ENCODE results near the gene TSPAN5.

Gene TSPAN5

DNA sequence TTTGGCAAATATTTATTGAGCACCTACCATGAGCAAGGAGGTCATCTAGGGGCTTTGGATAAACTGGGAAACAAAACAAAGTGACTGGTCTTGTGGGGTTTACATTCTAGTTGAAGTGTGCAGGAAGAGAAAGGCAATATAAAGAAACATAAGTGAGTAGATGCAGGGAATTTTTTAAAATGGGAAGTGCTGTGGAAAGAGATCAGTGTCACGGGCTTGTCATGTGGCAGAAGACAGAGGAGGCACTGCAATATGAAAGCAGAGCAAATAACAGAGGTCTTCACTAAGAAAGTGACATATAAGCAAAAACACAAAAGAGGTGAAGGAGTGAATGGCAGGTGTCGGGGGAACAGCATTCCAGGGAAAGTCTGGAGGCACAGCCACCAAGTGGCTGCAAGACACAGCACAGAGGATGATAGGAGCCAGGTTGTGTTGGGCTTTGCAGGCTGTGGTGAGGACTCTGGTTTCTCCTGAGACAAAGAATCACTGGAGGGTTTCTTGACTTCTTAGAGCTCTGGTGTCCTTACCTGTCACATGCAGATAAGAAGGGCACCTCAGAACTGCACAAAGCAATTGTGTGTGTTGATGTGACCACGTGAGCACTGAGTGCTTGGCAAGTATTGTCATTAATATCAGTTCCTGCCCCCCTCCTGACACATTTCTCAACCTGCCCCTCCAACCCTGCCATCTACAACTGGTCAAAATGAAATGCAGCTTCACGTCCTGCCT lies 143.5 kb downstream of the TSPAN5 start:
- DNase-seq, result no peak

DNA sequence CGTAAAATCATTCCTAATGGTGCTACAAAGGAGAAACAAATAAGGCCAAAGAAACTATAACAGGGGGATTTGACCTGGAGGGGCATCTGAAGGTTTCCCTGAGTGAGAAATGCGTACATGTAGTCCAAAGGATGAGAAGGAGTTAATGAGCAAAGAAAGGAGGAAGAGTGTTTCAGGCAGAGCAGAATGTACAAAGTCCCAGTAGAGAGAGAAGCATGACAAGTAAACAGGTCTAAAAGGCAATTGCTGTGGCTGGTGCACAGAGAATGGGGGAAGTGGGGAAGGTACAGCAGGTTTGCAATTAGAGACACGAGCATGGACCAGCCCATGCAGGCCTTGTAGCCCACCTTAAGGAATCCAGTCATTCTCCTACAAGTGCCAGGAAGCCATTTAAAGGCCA lies 145.5 kb downstream of the TSPAN5 start:
- no peak for DNase-seq

GRCh38 chr4:98510757-98511517 lies 147.5 kb downstream of the TSPAN5 start:
- DNase-seq, result peak; percentile 83

GRCh38 chr4:98510340-98510739 lies 148.1 kb downstream of the TSPAN5 start:
- DNase-seq, result no peak

DNA sequence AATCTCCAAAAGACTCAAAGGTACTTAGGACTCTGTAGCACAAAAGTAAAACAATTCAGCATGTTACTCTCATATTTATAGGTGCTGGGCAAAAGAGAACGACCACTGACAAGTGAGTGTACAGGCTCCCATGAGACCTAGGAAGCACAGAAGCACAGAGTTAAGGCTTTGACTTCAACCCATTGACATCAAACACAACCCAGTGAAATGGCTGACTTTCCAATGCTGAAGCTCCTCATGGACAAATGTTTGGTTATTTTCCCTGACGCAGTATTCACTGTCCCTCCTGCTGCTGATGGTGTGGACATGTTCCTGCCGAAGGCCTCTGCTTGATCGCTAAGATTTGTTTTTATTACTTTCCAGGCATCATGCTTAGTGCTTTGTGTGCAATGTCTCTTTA lies 148.7 kb downstream of the TSPAN5 start:
- DNase-seq, result no peak

GRCh38 chr4:98508829-98509598 lies 149.4 kb downstream of the TSPAN5 start:
- DNase-seq, result no peak

DNA sequence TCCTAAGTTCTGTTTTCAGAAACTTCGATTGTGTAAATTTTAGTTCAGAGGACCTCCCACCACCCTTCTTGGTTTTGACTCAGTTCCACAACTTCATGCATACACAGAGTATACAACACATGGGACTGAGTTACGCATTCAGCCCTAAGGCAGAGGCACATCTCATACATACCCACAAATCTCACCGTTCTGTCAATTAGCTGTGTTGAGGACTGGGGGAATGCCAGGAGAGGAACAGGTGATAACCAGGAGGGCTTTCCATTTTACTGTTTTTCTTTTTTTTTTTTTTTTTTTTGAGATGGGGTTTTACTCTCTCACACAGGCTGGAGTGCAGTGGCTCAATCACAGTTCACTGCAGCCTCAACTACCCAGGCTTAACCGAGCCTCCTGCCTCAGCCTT lies 150.2 kb downstream of the TSPAN5 start:
- DNase-seq, result no peak

DNA sequence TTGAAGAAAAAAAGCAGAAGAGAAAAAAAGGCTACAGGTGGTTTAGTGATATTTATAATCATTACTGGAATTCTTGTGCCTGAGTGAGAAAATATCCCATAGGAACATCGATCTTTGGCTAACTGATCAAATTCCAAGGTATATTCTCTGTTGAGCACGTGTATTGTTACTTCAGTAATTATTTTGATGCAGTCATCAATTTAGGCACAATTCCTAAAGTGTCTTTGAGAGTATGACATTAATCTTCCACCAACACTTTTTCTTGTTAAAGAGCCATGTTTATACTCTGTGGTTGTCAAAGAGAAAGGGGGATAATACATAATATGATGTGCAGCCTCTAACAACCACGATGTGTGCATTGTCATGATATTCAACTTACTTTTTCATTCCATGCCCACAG lies 151.1 kb downstream of the TSPAN5 start:
- no peak for DNase-seq

GRCh38 chr4:98506462-98507132 lies 151.8 kb downstream of the TSPAN5 start:
- no peak for DNase-seq

DNA sequence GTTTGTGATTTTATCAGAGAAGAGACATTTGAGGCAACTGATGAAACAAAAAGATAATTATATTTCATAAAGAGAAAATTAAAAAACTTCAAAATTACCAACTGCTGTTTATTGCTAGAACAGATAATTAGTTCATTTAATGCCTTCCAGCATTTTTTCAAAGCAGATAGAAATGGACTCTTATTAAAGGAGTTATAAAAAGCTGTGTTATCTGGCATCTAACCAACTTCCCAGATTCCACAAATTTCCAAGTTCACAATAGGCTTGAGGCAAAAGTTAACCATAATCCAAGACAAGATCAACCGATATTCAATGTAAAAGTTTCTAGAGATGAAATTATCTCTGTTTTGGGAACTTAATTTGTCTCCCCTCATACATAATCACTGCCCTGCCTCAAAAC lies 152.4 kb downstream of the TSPAN5 start:
- no peak for DNase-seq

- DNase-seq, result no peak
These were observed 154.3 kb downstream of the TSPAN5 start for GRCh38 chr4:98504091-98504490.

DNA sequence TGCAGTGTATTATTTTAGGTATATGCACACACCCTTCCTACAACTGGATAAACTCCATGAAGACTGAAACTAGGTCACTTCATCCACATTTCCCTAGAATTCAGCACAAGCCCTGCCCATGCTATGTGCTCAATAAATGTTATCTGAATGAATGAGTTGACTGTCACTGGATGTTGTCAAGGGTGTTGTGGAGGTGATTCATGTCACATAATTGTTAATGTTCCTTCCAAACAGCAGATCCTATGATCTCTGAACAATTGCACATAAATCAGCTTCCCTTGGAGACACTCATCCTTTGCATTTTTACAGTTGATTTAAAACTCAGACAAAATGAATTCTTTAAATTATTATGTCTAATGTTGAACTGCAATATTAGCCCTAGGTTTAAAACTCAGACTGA lies 154.7 kb downstream of the TSPAN5 start:
- no peak for DNase-seq

DNA sequence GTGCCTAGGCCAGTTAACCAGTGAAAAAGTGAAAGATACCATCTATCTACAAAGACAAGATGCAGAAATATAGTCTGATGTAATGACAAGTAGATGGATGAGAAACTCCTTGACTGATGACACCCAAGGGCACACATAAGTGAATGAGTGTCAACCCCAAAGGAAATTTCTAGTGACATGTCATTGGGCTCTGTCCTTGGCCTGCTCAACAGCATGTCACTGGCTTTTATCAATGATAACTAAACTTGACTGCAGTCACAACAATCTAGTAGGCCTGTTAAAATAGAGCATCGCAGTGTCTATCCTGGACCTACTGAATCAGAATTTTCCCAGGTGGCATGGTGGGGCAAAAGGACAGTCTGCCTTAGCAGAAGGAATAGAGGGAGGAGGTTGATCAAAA lies 155.8 kb downstream of the TSPAN5 start:
- no peak for DNase-seq

- no peak for DNase-seq
These were observed 156.4 kb downstream of the TSPAN5 start for GRCh38 chr4:98502031-98502430.

GRCh38 chr4:98501383-98501782 lies 157.0 kb downstream of the TSPAN5 start:
- peak; percentile 55 for DNase-seq

- no peak for DNase-seq
These were observed 159.6 kb downstream of the TSPAN5 start for GRCh38 chr4:98498774-98499173.

- DNase-seq, result no peak
These were observed 162.1 kb downstream of the TSPAN5 start for GRCh38 chr4:98496152-98496845.

DNA sequence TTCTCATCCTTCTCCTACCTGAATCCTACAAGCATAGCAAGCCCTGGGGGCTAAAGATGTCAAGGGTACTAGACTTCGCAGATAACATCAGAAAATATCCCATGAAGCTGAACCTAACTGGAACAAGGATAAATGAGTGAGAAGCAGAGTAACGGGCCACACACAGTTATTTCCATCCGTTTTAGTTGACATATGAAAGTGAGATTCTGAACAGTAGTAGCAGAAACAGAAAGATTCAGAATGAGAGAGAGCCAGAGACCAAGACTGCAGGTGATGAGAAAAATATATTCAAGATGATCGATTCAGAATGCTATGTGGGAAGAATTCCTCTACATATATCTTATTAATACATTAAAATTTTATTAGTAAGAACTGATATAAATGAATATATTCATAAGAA lies 165.1 kb downstream of the TSPAN5 start:
- DNase-seq, result no peak

GRCh38 chr4:98491899-98492559 lies 166.4 kb downstream of the TSPAN5 start:
- peak; percentile 38 for DNase-seq

- DNase-seq, result no peak
These were observed 168.2 kb downstream of the TSPAN5 start for GRCh38 chr4:98490251-98490650.

DNA sequence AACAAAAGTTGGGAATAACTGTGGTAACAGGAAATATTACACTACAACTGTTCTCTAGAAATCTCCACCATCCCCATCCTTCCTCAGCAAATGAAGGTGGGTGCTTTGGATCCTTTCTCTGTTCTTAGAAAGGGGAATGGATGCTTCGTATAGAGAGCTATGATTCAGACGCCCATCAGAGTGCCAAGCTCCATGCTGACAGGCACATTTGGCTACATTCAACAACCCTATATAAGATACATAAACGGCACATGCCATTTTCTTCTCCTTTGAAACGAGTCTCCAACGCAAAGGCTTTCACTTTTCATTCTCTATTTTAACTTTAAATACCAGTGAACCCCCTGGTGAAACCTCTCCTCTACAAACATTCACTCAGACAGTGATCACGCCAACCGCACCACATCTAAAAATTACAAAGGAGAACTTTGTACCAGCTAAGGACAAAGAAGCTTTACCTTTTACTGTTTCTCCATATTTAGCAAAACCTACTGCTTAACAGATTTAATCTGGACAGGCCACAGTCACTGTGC lies 172.5 kb downstream of the TSPAN5 start:
- no peak for DNase-seq

DNA sequence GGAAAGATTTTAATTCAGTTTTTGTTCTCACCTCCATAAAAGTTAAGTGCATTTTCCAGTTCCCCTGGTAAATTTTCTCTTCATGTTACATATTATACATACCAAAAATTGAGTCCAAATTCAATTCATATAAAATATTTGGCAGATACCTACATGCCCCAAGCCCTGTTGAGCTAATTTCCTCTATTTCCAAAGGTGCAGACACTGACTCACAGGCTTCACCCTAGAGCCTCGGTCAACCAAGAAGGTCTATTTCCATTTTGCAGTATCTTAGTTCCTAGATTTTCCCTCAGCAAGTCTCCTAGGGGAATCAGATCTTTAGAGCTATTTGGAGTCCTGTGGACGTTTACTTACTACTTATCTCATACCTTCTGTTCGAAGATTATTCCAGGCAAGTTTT lies 174.4 kb downstream of the TSPAN5 start:
- DNase-seq, result peak; percentile 20

All from EL (cell line).